ENCODE measurements around the gene ABI3BP. TPM values are rescaled to one million over a fixed set of nuclear protein-coding genes. Genes with fewer than 3 reads are reported as not detected.
A peak's percentile ranks its signal among the peaks of the same experiment; 100 is the strongest.

The ABI3BP gene
- total and polyA plus RNA-seq, 2 experiments from 2014 or later = 0.42 to 0.57 TPM

DNA sequence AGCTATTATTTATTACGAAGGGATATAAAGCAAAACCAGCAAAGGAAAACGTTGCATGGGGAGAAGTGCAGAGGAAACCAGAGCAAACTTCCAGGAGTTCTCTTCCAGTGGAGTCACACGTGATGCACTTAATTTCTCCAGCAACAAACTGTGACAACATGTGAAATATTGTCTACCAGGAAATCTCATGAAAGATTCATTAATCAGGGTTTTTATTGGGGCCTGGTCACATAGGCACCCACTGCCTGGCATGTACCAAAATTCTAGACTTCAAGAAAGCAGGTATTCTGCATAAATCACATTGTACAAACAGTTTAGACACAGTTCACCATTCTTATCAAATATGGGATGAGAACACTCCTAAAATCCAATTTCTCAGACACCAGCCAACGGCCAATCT lies 289.4 kb downstream of the ABI3BP start (continued):
- TF ChIP-seq EZH2 (IDR thresholded peaks at IDR 0.05; ENCODE audit: low read depth, unreplicated experiment) = no peak
- TF ChIP-seq STAT1 (IDR thresholded peaks at IDR 0.05; ENCODE audit: unreplicated experiment) = no peak
- TF ChIP-seq, protein P1, sequence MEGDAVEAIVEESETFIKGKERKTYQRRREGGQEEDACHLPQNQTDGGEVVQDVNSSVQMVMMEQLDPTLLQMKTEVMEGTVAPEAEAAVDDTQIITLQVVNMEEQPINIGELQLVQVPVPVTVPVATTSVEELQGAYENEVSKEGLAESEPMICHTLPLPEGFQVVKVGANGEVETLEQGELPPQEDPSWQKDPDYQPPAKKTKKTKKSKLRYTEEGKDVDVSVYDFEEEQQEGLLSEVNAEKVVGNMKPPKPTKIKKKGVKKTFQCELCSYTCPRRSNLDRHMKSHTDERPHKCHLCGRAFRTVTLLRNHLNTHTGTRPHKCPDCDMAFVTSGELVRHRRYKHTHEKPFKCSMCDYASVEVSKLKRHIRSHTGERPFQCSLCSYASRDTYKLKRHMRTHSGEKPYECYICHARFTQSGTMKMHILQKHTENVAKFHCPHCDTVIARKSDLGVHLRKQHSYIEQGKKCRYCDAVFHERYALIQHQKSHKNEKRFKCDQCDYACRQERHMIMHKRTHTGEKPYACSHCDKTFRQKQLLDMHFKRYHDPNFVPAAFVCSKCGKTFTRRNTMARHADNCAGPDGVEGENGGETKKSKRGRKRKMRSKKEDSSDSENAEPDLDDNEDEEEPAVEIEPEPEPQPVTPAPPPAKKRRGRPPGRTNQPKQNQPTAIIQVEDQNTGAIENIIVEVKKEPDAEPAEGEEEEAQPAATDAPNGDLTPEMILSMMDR (conservative IDR thresholded peaks at IDR 0.05; ENCODE audit: low read depth in 2 of 2) = no peak
- no peak for TF ChIP-seq POLR2AphosphoS5 (IDR thresholded peaks at IDR 0.05; ENCODE audit: low read depth)
- TF ChIP-seq, protein P2, sequence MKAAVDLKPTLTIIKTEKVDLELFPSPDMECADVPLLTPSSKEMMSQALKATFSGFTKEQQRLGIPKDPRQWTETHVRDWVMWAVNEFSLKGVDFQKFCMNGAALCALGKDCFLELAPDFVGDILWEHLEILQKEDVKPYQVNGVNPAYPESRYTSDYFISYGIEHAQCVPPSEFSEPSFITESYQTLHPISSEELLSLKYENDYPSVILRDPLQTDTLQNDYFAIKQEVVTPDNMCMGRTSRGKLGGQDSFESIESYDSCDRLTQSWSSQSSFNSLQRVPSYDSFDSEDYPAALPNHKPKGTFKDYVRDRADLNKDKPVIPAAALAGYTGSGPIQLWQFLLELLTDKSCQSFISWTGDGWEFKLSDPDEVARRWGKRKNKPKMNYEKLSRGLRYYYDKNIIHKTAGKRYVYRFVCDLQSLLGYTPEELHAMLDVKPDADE (IDR thresholded peaks at IDR 0.05) = no peak
- no peak for TF ChIP-seq ZNF114 (CRISPR knock-in tag; IDR thresholded peaks at IDR 0.05)
- TF ChIP-seq EZH2phosphoT487 (IDR thresholded peaks at IDR 0.05; ENCODE audit: unreplicated experiment) = no peak
- TF ChIP-seq, protein P3, sequence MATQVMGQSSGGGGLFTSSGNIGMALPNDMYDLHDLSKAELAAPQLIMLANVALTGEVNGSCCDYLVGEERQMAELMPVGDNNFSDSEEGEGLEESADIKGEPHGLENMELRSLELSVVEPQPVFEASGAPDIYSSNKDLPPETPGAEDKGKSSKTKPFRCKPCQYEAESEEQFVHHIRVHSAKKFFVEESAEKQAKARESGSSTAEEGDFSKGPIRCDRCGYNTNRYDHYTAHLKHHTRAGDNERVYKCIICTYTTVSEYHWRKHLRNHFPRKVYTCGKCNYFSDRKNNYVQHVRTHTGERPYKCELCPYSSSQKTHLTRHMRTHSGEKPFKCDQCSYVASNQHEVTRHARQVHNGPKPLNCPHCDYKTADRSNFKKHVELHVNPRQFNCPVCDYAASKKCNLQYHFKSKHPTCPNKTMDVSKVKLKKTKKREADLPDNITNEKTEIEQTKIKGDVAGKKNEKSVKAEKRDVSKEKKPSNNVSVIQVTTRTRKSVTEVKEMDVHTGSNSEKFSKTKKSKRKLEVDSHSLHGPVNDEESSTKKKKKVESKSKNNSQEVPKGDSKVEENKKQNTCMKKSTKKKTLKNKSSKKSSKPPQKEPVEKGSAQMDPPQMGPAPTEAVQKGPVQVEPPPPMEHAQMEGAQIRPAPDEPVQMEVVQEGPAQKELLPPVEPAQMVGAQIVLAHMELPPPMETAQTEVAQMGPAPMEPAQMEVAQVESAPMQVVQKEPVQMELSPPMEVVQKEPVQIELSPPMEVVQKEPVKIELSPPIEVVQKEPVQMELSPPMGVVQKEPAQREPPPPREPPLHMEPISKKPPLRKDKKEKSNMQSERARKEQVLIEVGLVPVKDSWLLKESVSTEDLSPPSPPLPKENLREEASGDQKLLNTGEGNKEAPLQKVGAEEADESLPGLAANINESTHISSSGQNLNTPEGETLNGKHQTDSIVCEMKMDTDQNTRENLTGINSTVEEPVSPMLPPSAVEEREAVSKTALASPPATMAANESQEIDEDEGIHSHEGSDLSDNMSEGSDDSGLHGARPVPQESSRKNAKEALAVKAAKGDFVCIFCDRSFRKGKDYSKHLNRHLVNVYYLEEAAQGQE (IDR thresholded peaks at IDR 0.05; ENCODE audit: unreplicated experiment) = no peak
- no peak for TF ChIP-seq CREB1 (CRISPR knock-in tag; IDR thresholded peaks at IDR 0.05; ENCODE audit: low read depth)

DNA sequence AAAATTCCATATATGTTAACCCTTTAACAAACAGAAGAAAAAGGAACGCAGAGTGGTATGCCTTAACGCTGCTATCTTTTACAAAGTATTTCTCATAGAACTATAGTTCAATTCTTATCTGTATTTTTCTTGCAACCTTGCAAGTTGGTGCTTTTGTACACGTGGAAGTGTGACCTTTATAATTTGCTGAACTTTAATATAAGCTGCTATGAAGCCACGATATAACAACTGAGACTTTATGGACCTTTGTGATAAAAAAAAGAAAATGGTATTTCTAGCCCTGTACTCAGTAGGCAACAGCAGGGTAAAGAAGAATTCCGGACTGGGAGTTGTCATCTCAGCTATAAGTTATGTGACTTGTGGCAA lies 290.3 kb downstream of the ABI3BP start:
- no peak for ATAC-seq
- Mint-ChIP-seq H3K27ac (no peak overlapping the region), H3K4me1 (no peaks in the 10 kb centered on the region), H3K9me3 (no peaks in the 10 kb centered on the region), H3K27me3 (ENCODE audit: insufficient read depth, low read depth, poor library complexity) (peaks cover 6% of the 10 kb centered on the region), H3K36me3 (ENCODE audit: low read depth) (no peaks in the 10 kb centered on the region), H3K4me3 (no peak overlapping the region)
- Histone ChIP-seq H3K4me2 (no peak overlapping the region), H3K27ac (ENCODE audit: low read depth) (no peak overlapping the region), H3F3A (replicated peaks; ENCODE audit: low read depth) (no peaks in the 10 kb centered on the region), H3K27me3 (ENCODE audit: insufficient read depth) (peaks cover 28% of the 10 kb centered on the region), H3K36me3 (ENCODE audit: insufficient read depth) (no peaks in the 10 kb centered on the region), H3K4me1 (ENCODE audit: insufficient read depth) (no peaks in the 10 kb centered on the region), H3K9me2 (ENCODE audit: insufficient read depth) (no peaks in the 10 kb centered on the region; the same call in 1 of the 2 replicates), H4K20me1 (replicated peaks; ENCODE audit: insufficient read depth) (no peaks in the 10 kb centered on the region), H2AFZ (peak overlapping the region; percentile 21; the same call in 1 of the 2 replicates), H3K79me2 (replicated peaks; ENCODE audit: insufficient read depth) (no peaks in the 10 kb centered on the region), H3K4me3 (no peak overlapping the region)
- DNase-seq (ENCODE audit: low spot score) = no peak
- TF ChIP-seq ZNF114 (CRISPR knock-in tag; IDR thresholded peaks at IDR 0.05) (no peak), EZH2 (IDR thresholded peaks at IDR 0.05; ENCODE audit: low read depth, unreplicated experiment) (no peak)

Measured in GM23338 (cell line).